Measurements from ENCODE around the gene PITPNM2. TPM values are rescaled to one million over a fixed set of nuclear protein-coding genes. Genes with fewer than 3 reads are reported as not detected.

PITPNM2 gene
- total RNA-seq, 2 experiments from 2014 or later: 15.3 to 17.9 TPM

- ATAC-seq (no peak), DNase-seq (no peak)
- peaks cover 5% of the 10 kb centered on the region for H3K36me3 Mint-ChIP-seq (ENCODE audit: low read depth)
- H3K4me3 Mint-ChIP-seq: no peak overlapping the region
- no peak for TF ChIP-seq CTCF (IDR thresholded peaks at IDR 0.05)
- H3K4me1 Mint-ChIP-seq (ENCODE audit: low read depth): peaks cover 34% of the 10 kb centered on the region
- intact Hi-C loops (cut with micrococcal nuclease): no loop called here
- POLR2A ChIA-PET: interaction anchor here (1.2 to 1.7 kb wide), 2 partner anchors 17 to 74 kb away, joined by 3 to 6 read pairs; no protein-coding TSS in a partner anchor
- no peak overlapping the region for H3K27ac Mint-ChIP-seq
- H3K27me3 Mint-ChIP-seq: no peaks in the 10 kb centered on the region
- H3K9me3 Mint-ChIP-seq: no peaks in the 10 kb centered on the region
- CTCF ChIA-PET: interaction anchor here (0.9 to 2.9 kb wide), 5 partner anchors 29 to 106 kb away, joined by 3 to 10 read pairs (median 5); no protein-coding TSS in a partner anchor
Observed at GRCh38 chr12:123148655-123149054, 2.2 kb downstream of the PITPNM2 start.

- ChIA-PET CTCF (interaction anchor here (2.9 kb wide), 1 partner anchor 104 kb away, joined by 10 read pairs; no protein-coding TSS in a partner anchor), POLR2A (interaction anchor here (1.2 to 1.7 kb wide), 2 partner anchors 17 to 73 kb away, joined by 3 to 6 read pairs; no protein-coding TSS in a partner anchor)
- ATAC-seq (no peak), DNase-seq (no peak)
- Mint-ChIP-seq H3K36me3 (ENCODE audit: low read depth) (peaks cover 5% of the 10 kb centered on the region), H3K4me3 (no peak overlapping the region), H3K27me3 (no peaks in the 10 kb centered on the region), H3K9me3 (no peaks in the 10 kb centered on the region), H3K27ac (no peak overlapping the region), H3K4me1 (ENCODE audit: low read depth) (peaks cover 34% of the 10 kb centered on the region)
- TF ChIP-seq CTCF (IDR thresholded peaks at IDR 0.05): no peak
- intact Hi-C loops (cut with micrococcal nuclease): no loop called here
Observed at GRCh38 chr12:123148223-123148622, 2.7 kb downstream of the PITPNM2 start.

GRCh38 chr12:123145211-123145610, 5.7 kb downstream of the PITPNM2 start:
- ATAC-seq: no peak
- no peak for TF ChIP-seq CTCF (IDR thresholded peaks at IDR 0.05)
- Mint-ChIP-seq H3K27ac (no peak overlapping the region), H3K27me3 (no peaks in the 10 kb centered on the region), H3K9me3 (no peaks in the 10 kb centered on the region), H3K4me3 (no peak overlapping the region), H3K4me1 (ENCODE audit: low read depth) (peaks cover 44% of the 10 kb centered on the region), H3K36me3 (ENCODE audit: low read depth) (no peaks in the 10 kb centered on the region)
- POLR2A ChIA-PET: no interaction called here
- CTCF ChIA-PET: interaction anchor here (1.3 to 1.4 kb wide), 2 partner anchors 10 to 93 kb away, joined by 4 read pairs; no protein-coding TSS in a partner anchor
- DNase-seq: no peak
- intact Hi-C loops (cut with micrococcal nuclease): no loop called here

GRCh38 chr12:123143736-123144461, 7.0 kb downstream of the PITPNM2 start:
- H3K4me1 Mint-ChIP-seq (ENCODE audit: low read depth): peaks cover 42% of the 10 kb centered on the region
- H3K4me3 Mint-ChIP-seq: no peak overlapping the region
- ChIA-PET CTCF (interaction anchor here (0.8 to 1.3 kb wide), 2 partner anchors 69 to 350 kb away, joined by 3 to 4 read pairs; no protein-coding TSS in a partner anchor), POLR2A (interaction anchor here (1.6 kb wide), 1 partner anchor 11 kb away, joined by 7 read pairs; no protein-coding TSS in a partner anchor)
- intact Hi-C loops (cut with micrococcal nuclease): no loop called here
- H3K36me3 Mint-ChIP-seq (ENCODE audit: low read depth): no peaks in the 10 kb centered on the region
- no peak for TF ChIP-seq CTCF (IDR thresholded peaks at IDR 0.05)
- H3K27me3 Mint-ChIP-seq: no peaks in the 10 kb centered on the region
- no peak for DNase-seq
- H3K9me3 Mint-ChIP-seq: no peaks in the 10 kb centered on the region
- ATAC-seq: no peak
- no peak overlapping the region for H3K27ac Mint-ChIP-seq
